Breast epithelium (tissue), 4 donors: ENCODE measurements around the gene HOXB5. TPM values are rescaled to one million over a fixed set of nuclear protein-coding genes. Genes with fewer than 3 reads are reported as not detected.

Source experiments
- DNase-seq, 2 donors: peaks; one replicate each; pipeline ENCODE4 v3.0.0-alpha.2; 2019; ENCODE audit warnings: low spot score in 2 of 2
- H3K27ac ChIP-seq, 2 donors: fragments of 200-600 bp; sonication (generic) in 1 of 2; one replicate each; pipeline ENCODE4 v1.5.1; 2016 to 2019; ENCODE audit warnings: mild to moderate bottlenecking in 1 of 2
- H3K27me3 ChIP-seq, 2 donors: fragments of 200-600 bp; sonication (generic) in 1 of 2; one replicate each; pipeline versions ENCODE4 v1.5.1 to v1.6.0; 2017 to 2019; ENCODE audit warnings: control low read depth in 1 of 2, mild to moderate bottlenecking in 1 of 2
- H3K36me3 ChIP-seq: fragments of 200-600 bp; one replicate; pipeline ENCODE4 v1.5.1; 2019
- H3K4me1 ChIP-seq, 2 donors: fragments of 200-600 bp; sonication (generic); one replicate each; pipeline ENCODE4 v1.5.1; 2016 to 2019; ENCODE audit warnings: control low read depth in 1 of 2
- H3K4me3 ChIP-seq, 3 donors: fragments of 200-600 bp; sonication (generic); 1 replicate in 2 of 3; 2 replicates in 1 of 3; pipeline ENCODE4 v1.5.1; 2016 to 2019; ENCODE audit warnings: mild to moderate bottlenecking in 3 of 3, moderate library complexity in 2 of 3
- H3K9me3 ChIP-seq, 2 donors: fragments of 200-600 bp; sonication (generic) in 1 of 2; one replicate each; pipeline ENCODE4 v1.5.1; 2016 to 2019; ENCODE audit warnings: control low read depth in 1 of 2
- POLR2A ChIP-seq: fragments of 450-650 bp; IDR thresholded peaks from one replicate; pipeline ENCODE4 v1.6.1; 2016; ENCODE audit warnings: antibody characterized with exemption, mild to moderate bottlenecking, moderate library complexity
- POLR2AphosphoS5 ChIP-seq, 3 donors: sonication (generic); formaldehyde crosslinking; IDR thresholded peaks; one replicate each; pipeline ENCODE4 v1.6.1; 2017; ENCODE audit warnings: antibody characterized with exemption in 3 of 3
- intact Hi-C: fragments of 100-400 bp; cut with DNase I; formaldehyde crosslinking; loops from one replicate; pipeline ENCODE4 v1.15.1; 2023; ENCODE audit warnings: low total_unique reads
- total RNA-seq, 3 donors: library from RNA; depleted of rRNA; stranded (reverse); fragments of >200 nt; gene quantifications; one replicate each; pipeline ENCODE4 v1.1.0, GENCODE V29; 2016
- TF ChIP-seq, protein P1 (sequence below), 3 donors: fragments of 450-650 bp; IDR thresholded peaks; one replicate each; pipeline ENCODE4 v1.5.1; 2016 to 2017; ENCODE audit warnings: antibody characterized with exemption in 3 of 3, mild to moderate bottlenecking in 3 of 3, moderate library complexity in 3 of 3

Gene HOXB5
- total RNA-seq, 3 donors from 2014 or later: 0.44 to 2.0 (median 1.4) TPM

DNA sequence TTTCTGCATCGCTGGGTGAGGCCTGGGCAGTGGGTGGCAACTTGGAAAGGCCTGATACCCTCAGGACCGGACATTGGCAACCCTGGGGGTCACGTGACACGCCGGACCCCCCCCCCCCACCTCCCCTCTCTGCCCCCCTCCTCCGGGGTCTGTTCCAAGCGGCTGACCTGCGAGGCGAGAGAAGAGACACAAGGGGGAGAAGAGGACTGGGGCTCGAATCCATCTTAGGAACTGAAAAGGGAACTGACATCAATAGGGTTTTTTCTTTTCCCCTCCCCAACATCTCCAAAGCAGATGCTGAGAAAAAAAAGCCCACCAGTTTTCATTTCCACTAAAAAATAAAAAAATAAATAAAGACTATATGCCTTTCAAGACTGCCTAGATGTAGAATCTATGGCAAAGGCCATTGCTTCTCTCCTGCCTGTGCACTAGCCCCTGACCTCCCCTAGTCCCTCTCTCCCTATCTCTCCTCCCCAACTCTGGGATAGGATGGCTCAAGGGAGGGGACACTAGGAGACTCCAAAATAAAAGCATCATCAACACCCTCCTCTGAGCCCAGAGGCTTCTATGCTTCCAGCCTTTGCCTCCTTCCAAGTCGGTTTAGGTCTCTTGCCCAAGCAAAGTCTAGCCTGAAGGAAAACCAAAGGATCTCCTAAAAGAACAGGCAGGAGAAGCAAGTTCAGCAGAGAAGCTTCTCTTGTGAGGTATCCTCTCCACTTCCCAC is 41.0 kb downstream of the HOXB5 start:
- Histone ChIP-seq H3K27ac (peak overlapping the region; percentile 44 to 74), H3K27me3 (peaks cover 0 to 3% of the 10 kb centered on the region in 2 donors), H3K4me1 (no peaks in the 10 kb centered on the region), H3K4me3 (peak overlapping the region in 2 of 3 donors; percentile 12 to 26), H3K9me3 (no peaks in the 10 kb centered on the region), H3K36me3 (no peaks in the 10 kb centered on the region)
- DNase-seq: no peak
- TF ChIP-seq POLR2A (no peak), POLR2AphosphoS5 (IDR thresholded peaks at IDR 0.05) (peak in 1 of 3 donors; percentile 45)
- TF ChIP-seq, protein P1, sequence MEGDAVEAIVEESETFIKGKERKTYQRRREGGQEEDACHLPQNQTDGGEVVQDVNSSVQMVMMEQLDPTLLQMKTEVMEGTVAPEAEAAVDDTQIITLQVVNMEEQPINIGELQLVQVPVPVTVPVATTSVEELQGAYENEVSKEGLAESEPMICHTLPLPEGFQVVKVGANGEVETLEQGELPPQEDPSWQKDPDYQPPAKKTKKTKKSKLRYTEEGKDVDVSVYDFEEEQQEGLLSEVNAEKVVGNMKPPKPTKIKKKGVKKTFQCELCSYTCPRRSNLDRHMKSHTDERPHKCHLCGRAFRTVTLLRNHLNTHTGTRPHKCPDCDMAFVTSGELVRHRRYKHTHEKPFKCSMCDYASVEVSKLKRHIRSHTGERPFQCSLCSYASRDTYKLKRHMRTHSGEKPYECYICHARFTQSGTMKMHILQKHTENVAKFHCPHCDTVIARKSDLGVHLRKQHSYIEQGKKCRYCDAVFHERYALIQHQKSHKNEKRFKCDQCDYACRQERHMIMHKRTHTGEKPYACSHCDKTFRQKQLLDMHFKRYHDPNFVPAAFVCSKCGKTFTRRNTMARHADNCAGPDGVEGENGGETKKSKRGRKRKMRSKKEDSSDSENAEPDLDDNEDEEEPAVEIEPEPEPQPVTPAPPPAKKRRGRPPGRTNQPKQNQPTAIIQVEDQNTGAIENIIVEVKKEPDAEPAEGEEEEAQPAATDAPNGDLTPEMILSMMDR (IDR thresholded peaks at IDR 0.05): no peak
- intact Hi-C loops: no loop called here

DNA sequence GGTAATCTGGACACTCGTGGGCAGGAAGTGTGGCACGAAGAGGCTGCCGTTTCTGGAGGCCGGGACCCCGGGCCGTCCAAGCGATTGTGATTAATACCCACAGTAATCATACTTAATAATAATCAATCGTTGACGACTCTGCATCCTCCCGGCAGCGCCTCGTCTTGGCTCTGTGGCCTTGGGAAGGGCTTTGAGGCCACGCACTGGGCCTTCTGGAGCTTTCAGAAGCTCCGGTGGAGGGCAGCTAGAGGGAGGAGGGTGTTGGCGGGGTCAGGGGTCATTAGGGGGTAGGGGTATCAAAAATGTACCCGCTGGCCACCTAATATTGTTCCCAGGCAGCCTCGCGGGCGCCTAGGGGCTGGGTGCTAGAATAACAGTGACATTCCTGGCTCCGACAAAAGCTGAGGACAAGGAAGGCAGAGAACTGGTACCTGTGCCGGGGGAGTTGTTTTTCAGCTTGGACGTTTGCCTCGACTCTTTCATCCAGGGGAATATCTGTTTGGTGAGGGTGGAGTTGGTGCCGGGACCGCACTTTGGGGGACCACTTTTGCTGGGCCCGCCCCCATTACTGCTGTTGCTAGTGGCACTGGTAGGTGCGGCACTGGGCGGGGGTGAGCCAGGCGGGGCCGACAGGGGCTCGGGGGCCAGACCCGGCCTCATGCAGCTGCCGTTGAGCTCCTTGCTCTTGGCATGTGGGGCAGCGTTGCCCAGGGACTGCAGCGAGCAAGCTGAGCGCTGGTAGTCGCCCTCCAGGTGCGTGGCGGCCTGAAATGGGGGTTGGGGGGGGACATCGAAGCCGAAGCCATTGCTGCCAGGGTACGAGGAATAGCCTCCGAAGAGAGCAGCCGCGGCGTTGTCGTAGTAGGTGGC is 41.7 kb downstream of the HOXB5 start:
- Histone ChIP-seq H3K27me3 (peaks cover 0 to 3% of the 10 kb centered on the region in 2 donors), H3K9me3 (no peaks in the 10 kb centered on the region), H3K36me3 (no peaks in the 10 kb centered on the region), H3K4me3 (no peak overlapping the region), H3K27ac (peak overlapping the region; percentile 44 to 70), H3K4me1 (no peaks in the 10 kb centered on the region)
- intact Hi-C loops: no loop called here
- TF ChIP-seq POLR2A (no peak), POLR2AphosphoS5 (IDR thresholded peaks at IDR 0.05) (no peak)
- TF ChIP-seq, protein P1 (IDR thresholded peaks at IDR 0.05): no peak
- DNase-seq: no peak

DNA sequence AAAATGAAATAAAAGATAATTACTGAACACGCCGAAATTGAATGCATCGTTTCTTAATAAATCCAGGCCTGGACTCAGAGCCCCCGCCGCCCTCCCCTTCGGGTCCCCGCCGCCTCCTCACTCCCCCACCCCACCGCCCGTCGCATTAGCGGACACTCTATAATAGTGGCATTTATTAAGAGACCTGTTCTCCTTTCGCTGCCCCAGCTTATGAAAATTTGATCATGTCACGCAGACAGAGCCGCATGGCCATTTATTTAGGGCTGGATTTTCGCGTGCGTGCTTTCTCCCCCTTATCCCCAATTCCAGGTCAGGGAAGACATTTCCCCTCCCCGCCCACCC is 42.4 kb downstream of the HOXB5 start:
- Histone ChIP-seq H3K4me1 (no peaks in the 10 kb centered on the region), H3K27ac (peak overlapping the region in 1 of 2 donors; percentile 70), H3K9me3 (no peaks in the 10 kb centered on the region), H3K36me3 (no peaks in the 10 kb centered on the region), H3K4me3 (peak overlapping the region in 2 of 3 donors; percentile 9 to 34), H3K27me3 (peaks cover 0 to 3% of the 10 kb centered on the region in 2 donors)
- TF ChIP-seq, protein P1 (IDR thresholded peaks at IDR 0.05): no peak
- TF ChIP-seq POLR2AphosphoS5 (IDR thresholded peaks at IDR 0.05): no peak
- no peak for TF ChIP-seq POLR2A
- no peak for DNase-seq
- intact Hi-C loops: no loop called here

DNA sequence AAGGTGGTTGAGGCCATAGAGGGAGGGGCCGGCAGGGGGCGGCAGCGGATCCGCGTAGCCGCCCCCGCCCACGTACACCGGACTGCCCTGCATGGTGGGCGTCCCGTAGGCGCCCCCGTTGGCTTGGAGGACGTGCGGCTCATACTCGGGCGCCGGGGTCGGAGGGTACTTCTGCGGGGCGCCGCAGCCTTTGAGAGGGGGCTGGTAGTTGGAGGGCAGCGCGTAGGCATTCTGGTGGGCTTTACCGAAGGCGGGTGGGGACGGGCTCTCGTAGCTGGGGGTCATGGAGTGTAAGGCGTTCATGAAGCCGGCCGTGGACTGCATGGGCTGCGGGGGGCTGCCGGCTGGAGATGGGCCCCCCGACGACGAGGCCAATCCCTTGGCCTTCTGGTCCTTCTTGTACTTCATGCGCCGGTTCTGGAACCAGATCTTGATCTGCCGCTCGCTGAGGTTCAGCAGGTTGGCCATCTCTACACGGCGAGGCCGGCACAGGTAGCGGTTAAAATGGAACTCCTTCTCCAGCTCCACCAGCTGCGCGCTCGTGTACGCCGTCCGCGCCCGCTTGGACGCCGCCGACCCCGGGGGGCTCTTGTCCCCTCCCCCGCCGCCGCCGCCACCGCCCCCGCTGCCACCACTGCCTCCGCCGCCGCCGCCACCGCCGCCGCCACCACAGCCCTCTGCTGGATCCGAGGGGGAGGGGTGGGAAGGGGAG is 42.9 kb downstream of the HOXB5 start:
- Histone ChIP-seq H3K36me3 (no peaks in the 10 kb centered on the region), H3K27me3 (peaks cover 0 to 3% of the 10 kb centered on the region in 2 donors)
- intact Hi-C loops: no loop called here

More for the DNA sequence above, 42.9 kb downstream of the HOXB5 start:
- Histone ChIP-seq H3K4me3 (peak overlapping the region in 2 of 3 donors; percentile 9 to 34), H3K9me3 (no peaks in the 10 kb centered on the region), H3K27ac (peak overlapping the region in 1 of 2 donors; percentile 59), H3K4me1 (no peaks in the 10 kb centered on the region)
- no peak for DNase-seq
- TF ChIP-seq POLR2A (no peak), POLR2AphosphoS5 (IDR thresholded peaks at IDR 0.05) (no peak)
- TF ChIP-seq, protein P1 (IDR thresholded peaks at IDR 0.05): no peak
